ENCODE results near the gene CELF2.

The CELF2 gene

GRCh38 chr10:11377267-11377666 lies 359.6 kb downstream of the CELF2 start:
- TF ChIP-seq TAF1 (IDR thresholded peaks at IDR 0.05; ENCODE audit: borderline replicate concordance, insufficient read depth, low read length) (no peak), REST (IDR thresholded peaks at IDR 0.05; ENCODE audit: insufficient read depth in 1 of 2, low read depth in 2 of 2, low read length in 2 of 2) (no peak), FOXP2 (optimal IDR thresholded peaks at IDR 0.05; ENCODE audit: borderline replicate concordance, extremely low read depth, extremely low read length, insufficient read depth) (no peak), SIN3A (IDR thresholded peaks at IDR 0.05; ENCODE audit: borderline replicate concordance, insufficient read depth, low read length) (no peak), POLR2AphosphoS5 (IDR thresholded peaks at IDR 0.05; ENCODE audit: low read depth, low read length) (no peak)

GRCh38 chr10:11378835-11379234 lies 361.2 kb downstream of the CELF2 start:
- no peak for TF ChIP-seq POLR2AphosphoS5 (IDR thresholded peaks at IDR 0.05; ENCODE audit: low read depth, low read length)
- TF ChIP-seq SIN3A (IDR thresholded peaks at IDR 0.05; ENCODE audit: borderline replicate concordance, insufficient read depth, low read length), result no peak

- TF ChIP-seq REST (IDR thresholded peaks at IDR 0.05; ENCODE audit: insufficient read depth in 1 of 2, low read depth in 2 of 2, low read length in 2 of 2), result no peak
- TF ChIP-seq POLR2AphosphoS5 (IDR thresholded peaks at IDR 0.05; ENCODE audit: low read depth, low read length), result no peak
- TF ChIP-seq SIN3A (IDR thresholded peaks at IDR 0.05; ENCODE audit: borderline replicate concordance, insufficient read depth, low read length), result no peak
- TF ChIP-seq FOXP2 (optimal IDR thresholded peaks at IDR 0.05; ENCODE audit: borderline replicate concordance, extremely low read depth, extremely low read length, insufficient read depth), result no peak
Observed at GRCh38 chr10:11379771-11380170, 362.1 kb downstream of the CELF2 start.

GRCh38 chr10:11381023-11381422 lies 363.4 kb downstream of the CELF2 start:
- TF ChIP-seq TAF1 (IDR thresholded peaks at IDR 0.05; ENCODE audit: borderline replicate concordance, insufficient read depth, low read length) (no peak), SIN3A (IDR thresholded peaks at IDR 0.05; ENCODE audit: borderline replicate concordance, insufficient read depth, low read length) (no peak), REST (IDR thresholded peaks at IDR 0.05; ENCODE audit: insufficient read depth in 1 of 2, low read depth in 2 of 2, low read length in 2 of 2) (no peak), FOXP2 (optimal IDR thresholded peaks at IDR 0.05; ENCODE audit: borderline replicate concordance, extremely low read depth, extremely low read length, insufficient read depth) (no peak), POLR2AphosphoS5 (IDR thresholded peaks at IDR 0.05; ENCODE audit: low read depth, low read length) (no peak)

- TF ChIP-seq SIN3A (IDR thresholded peaks at IDR 0.05; ENCODE audit: borderline replicate concordance, insufficient read depth, low read length), result no peak
- TF ChIP-seq TAF1 (IDR thresholded peaks at IDR 0.05; ENCODE audit: borderline replicate concordance, insufficient read depth, low read length), result no peak
- TF ChIP-seq POLR2AphosphoS5 (IDR thresholded peaks at IDR 0.05; ENCODE audit: low read depth, low read length), result no peak
- TF ChIP-seq REST (IDR thresholded peaks at IDR 0.05; ENCODE audit: insufficient read depth in 1 of 2, low read depth in 2 of 2, low read length in 2 of 2), result no peak
- TF ChIP-seq FOXP2 (optimal IDR thresholded peaks at IDR 0.05; ENCODE audit: borderline replicate concordance, extremely low read depth, extremely low read length, insufficient read depth), result no peak
Observed at GRCh38 chr10:11381511-11381910, 363.8 kb downstream of the CELF2 start.

Measured in PFSK-1 (cell line).